Neutrophil (primary cell): Measurements from ENCODE around the gene SCGB3A2.

ENCODE experiments used
- H3K27ac ChIP-seq: fragments of 200-600 bp; sonication (generic); 2 replicates; pipeline ENCODE4 v1.5.1; 2016; ENCODE audit warnings: mild to moderate bottlenecking, moderate library complexity
- H3K27me3 ChIP-seq: fragments of 200-600 bp; sonication (generic); 2 replicates; pipeline ENCODE4 v1.6.0; 2016; ENCODE audit warnings: mild to moderate bottlenecking
- H3K36me3 ChIP-seq: fragments of 200-600 bp; sonication (generic); 2 replicates; pipeline ENCODE4 v1.5.1; 2017
- H3K4me1 ChIP-seq, 2 experiments: fragments of 200-600 bp in 1 of 2; sonication (generic) in 1 of 2; 1 replicate in 1 of 2; 2 replicates in 1 of 2; pipeline versions ENCODE4 v1.5.1 to v1.6.1; 2013 to 2016; ENCODE audit warnings: low read depth in 1 of 2, low read length in 1 of 2, mild to moderate bottlenecking in 1 of 2, moderate library complexity in 1 of 2; ENCODE audit not compliant: control insufficient read depth in 1 of 2, insufficient read depth in 1 of 2
- H3K4me3 ChIP-seq, 2 experiments: fragments of 200-600 bp in 1 of 2; sonication (generic) in 1 of 2; 1 replicate in 1 of 2; 2 replicates in 1 of 2; pipeline ENCODE4 v1.5.1; 2013 to 2016; ENCODE audit warnings: low read depth in 1 of 2, low read length in 1 of 2, mild to moderate bottlenecking in 1 of 2, moderate library complexity in 1 of 2
- H3K9me3 ChIP-seq: fragments of 200-600 bp; sonication (generic); 2 replicates; pipeline ENCODE4 v1.5.1; 2016
- CTCF ChIP-seq: fragments of 200-600 bp; sonication (generic); IDR thresholded peaks from 2 replicates; pipeline ENCODE4 v1.5.1; 2016; ENCODE audit warnings: antibody characterized with exemption

SCGB3A2 gene

GRCh38 chr5:147856801-147857200, 21.7 kb upstream of the SCGB3A2 start:
- H3K36me3 ChIP-seq = no peaks in the 10 kb centered on the region
- no peaks in the 10 kb centered on the region for H3K4me1 ChIP-seq
- no peak for TF ChIP-seq CTCF
- H3K9me3 ChIP-seq = no peaks in the 10 kb centered on the region
- H3K27ac ChIP-seq = no peak overlapping the region
- H3K4me3 ChIP-seq = no peak overlapping the region
- H3K27me3 ChIP-seq = no peaks in the 10 kb centered on the region

GRCh38 chr5:147857302-147858129, 21.0 kb upstream of the SCGB3A2 start:
- Histone ChIP-seq H3K4me1 (no peaks in the 10 kb centered on the region), H3K36me3 (no peaks in the 10 kb centered on the region), H3K9me3 (no peaks in the 10 kb centered on the region), H3K27ac (no peak overlapping the region), H3K27me3 (no peaks in the 10 kb centered on the region), H3K4me3 (no peak overlapping the region)
- peak; percentile 45 for TF ChIP-seq CTCF

GRCh38 chr5:147858565-147858964, 19.9 kb upstream of the SCGB3A2 start:
- Histone ChIP-seq H3K27ac (no peak overlapping the region), H3K4me1 (no peaks in the 10 kb centered on the region), H3K4me3 (no peak overlapping the region), H3K36me3 (no peaks in the 10 kb centered on the region), H3K27me3 (no peaks in the 10 kb centered on the region), H3K9me3 (no peaks in the 10 kb centered on the region)
- no peak for TF ChIP-seq CTCF

GRCh38 chr5:147859962-147860640, 18.4 kb upstream of the SCGB3A2 start:
- Histone ChIP-seq H3K36me3 (no peaks in the 10 kb centered on the region), H3K27me3 (no peaks in the 10 kb centered on the region), H3K27ac (no peak overlapping the region), H3K4me3 (no peak overlapping the region), H3K9me3 (no peaks in the 10 kb centered on the region), H3K4me1 (no peaks in the 10 kb centered on the region)
- TF ChIP-seq CTCF = no peak

DNA sequence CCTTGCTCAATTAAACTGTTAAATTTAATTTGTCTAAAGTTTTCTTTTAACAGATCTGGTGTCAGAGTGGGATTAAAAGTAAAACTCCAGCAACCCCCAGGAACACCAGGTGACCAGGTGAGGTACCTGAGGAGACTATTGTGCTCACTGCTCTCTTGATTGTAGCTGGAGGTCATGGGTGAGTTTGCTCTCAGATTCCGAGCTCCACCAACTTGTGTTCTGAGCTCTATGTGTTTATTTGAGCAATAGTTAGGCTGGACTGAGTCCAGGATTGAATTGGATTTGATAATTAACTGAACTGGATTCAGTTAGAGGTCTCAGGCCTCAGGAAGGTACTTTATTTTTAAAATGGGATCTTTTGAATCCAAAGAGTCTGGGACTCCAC, 17.9 kb upstream of the SCGB3A2 start:
- H3K27me3 ChIP-seq = no peaks in the 10 kb centered on the region
- H3K27ac ChIP-seq = no peak overlapping the region
- H3K4me1 ChIP-seq = no peaks in the 10 kb centered on the region
- H3K36me3 ChIP-seq = no peaks in the 10 kb centered on the region
- H3K9me3 ChIP-seq = no peaks in the 10 kb centered on the region
- H3K4me3 ChIP-seq = no peak overlapping the region
- no peak for TF ChIP-seq CTCF
